H1 (cell line): ENCODE results near the gene ACTG1. TPM values are rescaled to one million over a fixed set of nuclear protein-coding genes. Genes with fewer than 3 reads are reported as not detected.

ENCODE experiments used
- YY1 ChIP-seq: IDR thresholded peaks from 2 replicates; pipeline ENCODE4 v1.6.1; 2011; ENCODE audit warnings: low read depth, mild to moderate bottlenecking, low read length
- polyA plus RNA-seq, 7 experiments: library from polyadenylated mRNA; depleted of rRNA in 3 of 7; stranded (reverse) in 5 of 7; unstranded in 2 of 7; fragments of >200 nt in 5 of 7; fragments of 200-250 nt in 2 of 7; gene quantifications; 1 replicate in 5 of 7; 2 replicates in 1 of 7; 4 replicates in 1 of 7; pipeline versions ENCODE4 v1.2.1 to v1.2.3, GENCODE V29; 2011 to 2013; ENCODE audit warnings: missing spikeins in 2 of 7, mixed read lengths in 2 of 7
- total RNA-seq: library from RNA; stranded (reverse); fragmentation: NEBNext Ultra II Directional; extraction: Animal tissue kit (Norgen Biotek cat#: 25700); gene quantifications from 2 replicates; pipeline ENCODE4 v1.2.1, GENCODE V29; 2021

The ACTG1 gene
- total and polyA plus RNA-seq, 2 of the 8 experiments (the other 6 are each of a cell fraction or from before 2014, with no cell fraction given): 3,535 to 5,010 TPM

DNA sequence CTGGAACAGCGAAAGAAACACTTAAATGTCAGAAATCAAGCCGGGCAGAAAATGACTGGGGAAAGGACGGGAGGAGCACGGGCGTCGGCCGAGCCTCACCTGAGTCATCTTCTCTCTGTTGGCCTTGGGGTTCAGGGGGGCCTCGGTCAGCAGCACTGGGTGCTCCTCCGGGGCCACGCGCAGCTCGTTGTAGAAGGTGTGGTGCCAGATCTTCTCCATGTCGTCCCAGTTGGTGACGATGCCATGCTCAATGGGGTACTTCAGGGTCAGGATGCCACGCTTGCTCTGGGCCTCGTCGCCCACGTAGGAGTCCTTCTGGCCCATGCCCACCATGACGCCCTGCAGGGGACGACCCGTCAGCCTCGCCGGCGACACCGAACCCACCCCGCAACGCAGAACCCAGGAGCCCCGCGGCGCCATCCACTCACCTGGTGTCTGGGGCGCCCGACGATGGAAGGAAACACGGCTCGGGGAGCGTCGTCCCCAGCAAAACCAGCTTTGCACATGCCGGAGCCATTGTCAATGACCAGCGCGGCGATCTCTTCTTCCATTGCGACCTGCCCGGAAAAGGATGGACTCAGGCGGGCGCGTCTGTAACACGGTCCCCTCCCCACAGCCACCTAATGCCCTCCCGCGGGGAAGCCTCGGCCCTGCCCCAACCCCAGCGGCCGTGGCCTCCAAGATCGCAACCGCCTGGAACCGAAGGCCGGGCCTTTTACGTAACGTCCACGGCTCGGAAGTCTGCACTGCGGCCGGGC lies 616 bp downstream of the ACTG1 start (continued):
- no peak for TF ChIP-seq YY1
